Neural progenitor cell (in vitro differentiated cells): Measurements from ENCODE around the gene GMCL1. TPM values are rescaled to one million over a fixed set of nuclear protein-coding genes. Genes with fewer than 3 reads are reported as not detected.

Experiments
- DNase-seq: peaks from one replicate; pipeline ENCODE4 v3.0.0-alpha.2; 2016; ENCODE audit warnings: low spot score
- H2AFZ ChIP-seq: fragments of 200-600 bp; sonication (generic); replicated peaks from 2 replicates; pipeline ENCODE4 v1.6.1; 2016; ENCODE audit warnings: antibody characterized with exemption
- H3F3A ChIP-seq: fragments of 200-600 bp; sonication (generic); 2 replicates; pipeline ENCODE4 v1.6.1; 2016; ENCODE audit warnings: antibody characterized with exemption, low read depth
- H3K27ac ChIP-seq: fragments of 200-600 bp; sonication (generic); 2 replicates; pipeline ENCODE4 v1.5.1; 2016; ENCODE audit warnings: mild to moderate bottlenecking
- H3K27me3 ChIP-seq: fragments of 200-600 bp; sonication (generic); 2 replicates; pipeline ENCODE4 v1.6.1; 2016; ENCODE audit warnings: mild to moderate bottlenecking, moderate library complexity
- H3K36me3 ChIP-seq: fragments of 200-600 bp; sonication (generic); 2 replicates; pipeline ENCODE4 v1.5.1; 2016
- H3K4me1 ChIP-seq: fragments of 200-600 bp; sonication (generic); 2 replicates; pipeline ENCODE4 v1.6.1; 2016; ENCODE audit warnings: mixed run types
- H3K4me2 ChIP-seq: fragments of 200-600 bp; sonication (generic); 2 replicates; pipeline ENCODE4 v1.6.1; 2016
- H3K4me3 ChIP-seq: fragments of 200-600 bp; sonication (generic); 2 replicates; pipeline ENCODE4 v1.5.1; 2016
- H3K79me2 ChIP-seq: fragments of 200-600 bp; sonication (generic); 2 replicates; pipeline ENCODE4 v1.6.1; 2016; ENCODE audit warnings: low read depth
- H3K9ac ChIP-seq: fragments of 200-600 bp; sonication (generic); 2 replicates; pipeline ENCODE4 v1.6.1; 2016
- H3K9me3 ChIP-seq: fragments of 200-600 bp; sonication (generic); 2 replicates; pipeline ENCODE4 v1.5.1; 2016; ENCODE audit warnings: low read depth
- H4K20me1 ChIP-seq: fragments of 200-600 bp; sonication (generic); 2 replicates; pipeline ENCODE4 v1.6.1; 2016; ENCODE audit warnings: low read depth
- H3K27ac Mint-ChIP-seq: 3 replicates; pipeline ENCODE4 v1.8.0; 2021; ENCODE audit warnings: mixed read lengths
- H3K27me3 Mint-ChIP-seq: 2 replicates; pipeline ENCODE4 v1.8.0; 2022; ENCODE audit warnings: low read depth, mild to moderate bottlenecking, inconsistent platforms, moderate library complexity, mixed read lengths; ENCODE audit not compliant: insufficient read depth
- H3K36me3 Mint-ChIP-seq: 3 replicates; pipeline ENCODE4 v1.8.0; 2021; ENCODE audit warnings: mixed read lengths
- H3K4me1 Mint-ChIP-seq: 3 replicates; pipeline ENCODE4 v1.8.0; 2021; ENCODE audit warnings: mixed read lengths
- H3K4me3 Mint-ChIP-seq: 3 replicates; pipeline ENCODE4 v1.8.0; 2021; ENCODE audit warnings: mild to moderate bottlenecking, moderate library complexity, mixed read lengths
- H3K9me3 Mint-ChIP-seq: 3 replicates; pipeline ENCODE4 v1.8.0; 2020; ENCODE audit warnings: mixed read lengths
- EZH2 ChIP-seq: fragments of 200-600 bp; sonication (generic); IDR thresholded peaks from 2 replicates; pipeline ENCODE4 v1.6.1; 2017; ENCODE audit warnings: antibody characterized with exemption, mild to moderate bottlenecking, moderate library complexity
- EZH2phosphoT487 ChIP-seq: fragments of 200-600 bp; sonication (generic); IDR thresholded peaks from 2 replicates; pipeline ENCODE4 v1.6.1; 2017; ENCODE audit warnings: antibody characterized with exemption
- total RNA-seq: library from RNA; depleted of rRNA; stranded (reverse); fragments of >200 nt; gene quantifications from 2 replicates; pipeline ENCODE4 v1.2.3, GENCODE V29; 2015; ENCODE audit warnings: low replicate concordance
- TF ChIP-seq, protein P1 (sequence below): fragments of 200-600 bp; sonication (generic); IDR thresholded peaks from 2 replicates; pipeline ENCODE4 v1.5.1; 2017; ENCODE audit warnings: antibody characterized with exemption, mild to moderate bottlenecking

GMCL1 gene
- total RNA-seq, 1 donor from 2014 or later = 23.1 TPM

DNA sequence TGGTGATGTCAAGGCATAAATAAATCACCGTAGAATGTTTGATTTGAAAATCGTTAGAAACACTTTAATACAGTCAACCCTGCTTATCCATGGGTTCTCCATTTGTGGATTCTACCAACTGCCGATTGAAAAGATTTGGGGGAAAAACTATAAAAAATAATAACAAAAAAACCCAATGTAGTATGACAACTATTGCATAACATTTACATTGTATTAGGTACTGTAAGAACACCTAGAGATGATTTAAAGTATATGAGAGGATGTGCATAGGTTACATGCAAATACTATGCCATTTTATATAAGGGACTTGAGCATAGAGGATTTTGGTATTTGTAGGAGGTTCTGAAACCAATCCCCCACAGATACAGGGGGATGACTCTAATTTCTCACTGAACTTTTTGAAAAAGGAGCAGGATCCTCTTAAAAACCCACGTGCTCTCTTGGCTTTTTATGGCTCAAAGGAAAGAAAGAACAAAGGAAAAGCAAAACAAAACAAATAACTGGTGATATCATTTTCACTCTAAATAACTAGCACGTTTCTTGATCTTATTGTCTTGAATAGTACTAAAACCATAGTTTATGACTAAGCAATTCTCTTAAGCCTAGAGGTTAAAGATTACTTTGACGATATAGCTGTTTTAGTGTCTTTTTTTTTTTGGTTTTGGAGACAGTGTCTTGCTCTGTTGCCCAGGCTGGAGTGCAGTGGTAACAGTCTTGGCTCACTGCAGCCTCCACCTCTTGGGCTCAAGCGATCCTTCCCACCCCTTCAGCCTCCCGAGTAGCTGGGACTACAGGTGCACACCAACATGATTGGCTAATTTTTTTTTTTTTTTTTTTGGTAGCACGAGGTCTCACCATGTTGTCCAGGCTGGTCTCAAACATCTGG lies 17.0 kb downstream of the GMCL1 start:
- Histone ChIP-seq H3K27me3 (no peaks in the 10 kb centered on the region), H3K27ac (no peak overlapping the region), H3K4me1 (no peaks in the 10 kb centered on the region), H2AFZ (no peak overlapping the region), H4K20me1 (no peaks in the 10 kb centered on the region), H3F3A (no peaks in the 10 kb centered on the region), H3K36me3 (peaks cover 21% of the 10 kb centered on the region), H3K9ac (no peak overlapping the region), H3K4me2 (no peak overlapping the region), H3K9me3 (no peaks in the 10 kb centered on the region), H3K4me3 (no peak overlapping the region), H3K79me2 (no peaks in the 10 kb centered on the region)
- Mint-ChIP-seq H3K4me3 (no peak overlapping the region), H3K27me3 (peaks cover 3% of the 10 kb centered on the region), H3K36me3 (peaks cover 7% of the 10 kb centered on the region), H3K9me3 (no peaks in the 10 kb centered on the region), H3K4me1 (no peaks in the 10 kb centered on the region), H3K27ac (no peak overlapping the region)
- TF ChIP-seq EZH2phosphoT487 = no peak
- TF ChIP-seq, protein P1, sequence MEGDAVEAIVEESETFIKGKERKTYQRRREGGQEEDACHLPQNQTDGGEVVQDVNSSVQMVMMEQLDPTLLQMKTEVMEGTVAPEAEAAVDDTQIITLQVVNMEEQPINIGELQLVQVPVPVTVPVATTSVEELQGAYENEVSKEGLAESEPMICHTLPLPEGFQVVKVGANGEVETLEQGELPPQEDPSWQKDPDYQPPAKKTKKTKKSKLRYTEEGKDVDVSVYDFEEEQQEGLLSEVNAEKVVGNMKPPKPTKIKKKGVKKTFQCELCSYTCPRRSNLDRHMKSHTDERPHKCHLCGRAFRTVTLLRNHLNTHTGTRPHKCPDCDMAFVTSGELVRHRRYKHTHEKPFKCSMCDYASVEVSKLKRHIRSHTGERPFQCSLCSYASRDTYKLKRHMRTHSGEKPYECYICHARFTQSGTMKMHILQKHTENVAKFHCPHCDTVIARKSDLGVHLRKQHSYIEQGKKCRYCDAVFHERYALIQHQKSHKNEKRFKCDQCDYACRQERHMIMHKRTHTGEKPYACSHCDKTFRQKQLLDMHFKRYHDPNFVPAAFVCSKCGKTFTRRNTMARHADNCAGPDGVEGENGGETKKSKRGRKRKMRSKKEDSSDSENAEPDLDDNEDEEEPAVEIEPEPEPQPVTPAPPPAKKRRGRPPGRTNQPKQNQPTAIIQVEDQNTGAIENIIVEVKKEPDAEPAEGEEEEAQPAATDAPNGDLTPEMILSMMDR = no peak
- TF ChIP-seq EZH2 = no peak
- no peak for DNase-seq

DNA sequence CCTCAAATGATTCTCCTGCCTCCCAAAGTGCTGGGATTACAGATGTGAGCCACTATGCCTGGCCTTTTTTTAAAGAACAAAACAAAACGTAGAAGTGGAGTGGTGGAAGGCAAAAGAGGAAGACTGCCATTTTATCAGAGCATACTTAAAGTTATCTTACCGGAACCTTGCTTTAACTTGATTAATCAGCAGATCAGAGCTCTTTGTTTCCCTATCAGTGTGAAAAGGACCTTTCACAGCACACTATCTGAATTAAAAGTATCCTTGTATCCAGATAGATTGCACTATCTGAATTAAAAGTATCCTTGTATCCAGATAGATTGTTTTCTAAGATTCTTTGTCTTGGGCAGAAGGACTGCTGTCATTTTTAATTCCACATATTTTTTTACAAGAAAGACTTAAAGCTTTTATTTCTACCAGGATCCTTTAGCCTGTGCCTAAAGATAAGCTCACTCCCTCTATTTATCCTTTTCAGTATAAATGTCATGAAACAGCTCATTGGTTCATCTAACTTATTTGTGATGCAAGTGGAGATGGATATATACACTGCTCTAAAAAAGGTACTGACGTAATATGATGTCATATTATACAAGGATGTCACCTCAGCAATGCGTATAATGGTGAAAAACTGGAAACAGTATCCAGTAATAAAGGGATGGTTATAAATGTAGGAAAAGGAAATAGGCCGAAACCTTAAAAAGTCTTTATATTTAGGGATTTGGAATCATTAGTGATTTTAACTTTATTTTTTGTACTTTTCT lies 17.8 kb downstream of the GMCL1 start:
- H3K79me2 ChIP-seq = no peaks in the 10 kb centered on the region
- no peaks in the 10 kb centered on the region for H3K27me3 ChIP-seq
- H4K20me1 ChIP-seq = no peaks in the 10 kb centered on the region
- no peak for DNase-seq
- H3K4me1 ChIP-seq = no peaks in the 10 kb centered on the region
- no peaks in the 10 kb centered on the region for H3K9me3 ChIP-seq
- H3K36me3 ChIP-seq = peaks cover 21% of the 10 kb centered on the region
- no peaks in the 10 kb centered on the region for H3K9me3 Mint-ChIP-seq
- no peaks in the 10 kb centered on the region for H3K4me1 Mint-ChIP-seq
- H3K9ac ChIP-seq = no peak overlapping the region
- H3K4me3 ChIP-seq = no peak overlapping the region
- H3K27ac ChIP-seq = no peak overlapping the region
- no peak overlapping the region for H3K4me2 ChIP-seq
- no peak overlapping the region for H3K27ac Mint-ChIP-seq
- peaks cover 7% of the 10 kb centered on the region for H3K36me3 Mint-ChIP-seq
- H2AFZ ChIP-seq = no peak overlapping the region
- no peaks in the 10 kb centered on the region for H3F3A ChIP-seq
- peaks cover 3% of the 10 kb centered on the region for H3K27me3 Mint-ChIP-seq
- no peak overlapping the region for H3K4me3 Mint-ChIP-seq
- no peak for TF ChIP-seq EZH2
- no peak for TF ChIP-seq EZH2phosphoT487
- TF ChIP-seq, protein P1 = no peak

DNA sequence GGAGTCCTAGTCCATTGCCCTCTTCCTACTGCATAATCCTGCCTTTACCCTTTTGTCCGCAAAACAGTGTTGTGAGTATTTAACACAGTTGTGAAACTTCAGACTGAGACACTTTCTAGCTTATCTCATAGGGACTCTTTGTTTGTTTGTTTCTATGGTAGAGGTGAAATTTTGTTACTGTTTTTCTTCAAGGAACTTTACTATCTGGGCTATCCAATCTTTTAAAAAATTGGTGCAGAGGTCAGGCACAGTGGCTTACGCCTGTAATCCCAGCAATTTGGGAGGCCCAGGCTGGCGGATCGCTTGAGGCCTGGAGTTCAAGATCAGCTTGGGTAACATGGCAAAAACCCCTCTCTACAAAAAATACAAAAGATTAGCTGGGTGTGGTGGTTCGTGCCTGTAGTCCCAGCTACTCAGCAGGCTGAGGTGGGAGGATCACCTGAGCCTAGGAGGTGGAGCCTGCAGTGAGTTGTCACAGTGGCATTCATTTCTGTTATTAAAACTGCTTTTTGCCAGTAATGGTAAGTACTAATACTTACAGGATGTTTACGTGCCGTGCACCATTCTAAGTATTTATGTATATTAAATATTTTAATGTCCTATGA lies 18.8 kb downstream of the GMCL1 start:
- H3K9ac ChIP-seq = no peak overlapping the region
- Mint-ChIP-seq H3K27me3 (peaks cover 3% of the 10 kb centered on the region), H3K36me3 (peaks cover 7% of the 10 kb centered on the region), H3K27ac (no peak overlapping the region), H3K4me3 (no peak overlapping the region), H3K9me3 (no peaks in the 10 kb centered on the region), H3K4me1 (no peaks in the 10 kb centered on the region)
- H3F3A ChIP-seq = no peaks in the 10 kb centered on the region
- H3K4me2 ChIP-seq = no peak overlapping the region
- H3K27ac ChIP-seq = no peak overlapping the region
- no peak overlapping the region for H2AFZ ChIP-seq
- no peaks in the 10 kb centered on the region for H3K27me3 ChIP-seq
- TF ChIP-seq EZH2 (no peak), EZH2phosphoT487 (no peak)
- TF ChIP-seq, protein P1 = no peak
- H3K79me2 ChIP-seq = no peaks in the 10 kb centered on the region
- no peak overlapping the region for H3K4me3 ChIP-seq
- H3K36me3 ChIP-seq = peaks cover 21% of the 10 kb centered on the region
- no peaks in the 10 kb centered on the region for H3K9me3 ChIP-seq
- H4K20me1 ChIP-seq = no peaks in the 10 kb centered on the region
- H3K4me1 ChIP-seq = no peaks in the 10 kb centered on the region
- DNase-seq = no peak
